Measurements from ENCODE around the gene GPR55.
"Not testable (repeated sequence)": the region's sequence is repeated elsewhere in the genome, so short reads cannot be mapped to it uniquely, and the experiment has no call there.

Gene GPR55

GRCh38 chr2:230924470-230925341 is at the start of gene GPR55:
TSS of gene GPR55 (minus strand) at chr2:230925242. CDS start at chr2:230910962, 14,280 bp downstream.
- no peak for DNase-seq (ENCODE audit: low read depth)

GRCh38 chr2:230974096-230974913 is 49.3 kb upstream of the GPR55 start:
- DNase-seq (ENCODE audit: low read depth): peak; percentile 84

GRCh38 chr2:230972046-230972445 is 47.0 kb upstream of the GPR55 start:
- no peak for DNase-seq (ENCODE audit: low read depth)

GRCh38 chr2:230969659-230970015 is 44.6 kb upstream of the GPR55 start:
- no peak for DNase-seq (ENCODE audit: low read depth)

- DNase-seq (ENCODE audit: low read depth): no peak
Measured at GRCh38 chr2:230968921-230969658, 44.0 kb upstream of the GPR55 start.

- DNase-seq (ENCODE audit: low read depth): not testable (repeated sequence)
Measured at GRCh38 chr2:230968314-230968713, 43.3 kb upstream of the GPR55 start.

GRCh38 chr2:230967113-230967512 is 42.1 kb upstream of the GPR55 start:
- DNase-seq (ENCODE audit: low read depth): no peak

GRCh38 chr2:230964136-230964730 is 39.2 kb upstream of the GPR55 start:
- DNase-seq (ENCODE audit: low read depth): no peak

GRCh38 chr2:230961091-230961491 is 36.0 kb upstream of the GPR55 start:
- DNase-seq (ENCODE audit: low read depth): no peak

GRCh38 chr2:230960026-230960425 is 35.0 kb upstream of the GPR55 start:
- no peak for DNase-seq (ENCODE audit: low read depth)

GRCh38 chr2:230958820-230959756 is 34.0 kb upstream of the GPR55 start:
- no peak for DNase-seq (ENCODE audit: low read depth)

GRCh38 chr2:230957756-230958391 is 32.8 kb upstream of the GPR55 start:
- DNase-seq (ENCODE audit: low read depth): no peak

- DNase-seq (ENCODE audit: low read depth): peak; percentile 36
Measured at GRCh38 chr2:230956827-230957755, 32.0 kb upstream of the GPR55 start.

GRCh38 chr2:230955163-230955737 is 30.2 kb upstream of the GPR55 start:
- DNase-seq (ENCODE audit: low read depth): no peak

GRCh38 chr2:230954746-230955145 is 29.7 kb upstream of the GPR55 start:
- no peak for DNase-seq (ENCODE audit: low read depth)

- DNase-seq (ENCODE audit: low read depth): no peak
Measured at GRCh38 chr2:230953845-230954244, 28.8 kb upstream of the GPR55 start.

GRCh38 chr2:230952226-230952956 is 27.3 kb upstream of the GPR55 start:
- no peak for DNase-seq (ENCODE audit: low read depth)

- DNase-seq (ENCODE audit: low read depth): no peak
Measured at GRCh38 chr2:230951396-230951795, 26.4 kb upstream of the GPR55 start.

All from activated gamma-delta T cell treated with anti-CD3 and anti-CD28 coated beads, Interleukin-2, amount 50 U/mL, for 16 hours (primary cell).